Measurements from ENCODE around the gene MFSD6.

GRCh38 chr2:190528521-190529001 lies 120.4 kb downstream of the MFSD6 start:
- TF ChIP-seq ESRRA (CRISPR knock-in tag; IDR thresholded peaks at IDR 0.05; ENCODE audit: borderline replicate concordance), result no peak
- no peak for TF ChIP-seq AR (CRISPR knock-in tag; IDR thresholded peaks at IDR 0.05)
- no peak for TF ChIP-seq CTCF (IDR thresholded peaks at IDR 0.05)
- no peak for TF ChIP-seq ATF3 (CRISPR knock-in tag; conservative IDR thresholded peaks at IDR 0.05)
- TF ChIP-seq E2F5 (CRISPR knock-in tag; IDR thresholded peaks at IDR 0.05), result no peak
- TF ChIP-seq MAX (CRISPR knock-in tag; IDR thresholded peaks at IDR 0.05), result no peak
- TF ChIP-seq CREM (CRISPR knock-in tag; IDR thresholded peaks at IDR 0.05), result no peak
- no peak for TF ChIP-seq ATF6 (CRISPR knock-in tag; IDR thresholded peaks at IDR 0.05)
